Smooth muscle cell (in vitro differentiated cells): ENCODE data around the gene VGLL3. TPM values are rescaled to one million over a fixed set of nuclear protein-coding genes. Genes with fewer than 3 reads are reported as not detected.

Experiments
- DNase-seq: peaks from one replicate; lab custom pipeline; 2025; ENCODE audit not compliant: unreplicated experiment; lab: John Stamatoyannopoulos, UW
- H2AFZ ChIP-seq: fragments of 200-600 bp; sonication (generic); 2 replicates; pipeline ENCODE4 v1.6.0; 2016; ENCODE audit warnings: antibody characterized with exemption, low read depth, mild to moderate bottlenecking
- H3F3A ChIP-seq: fragments of 200-600 bp; sonication (generic); 2 replicates; pipeline ENCODE4 v1.6.0; 2017; ENCODE audit warnings: antibody characterized with exemption, low read depth
- H3K27ac ChIP-seq: fragments of 200-600 bp; sonication (generic); 2 replicates; pipeline ENCODE4 v1.5.1; 2016; ENCODE audit warnings: low read depth, mild to moderate bottlenecking
- H3K27me3 ChIP-seq: fragments of 200-600 bp; sonication (generic); 2 replicates; pipeline ENCODE4 v1.6.1; 2016; ENCODE audit warnings: low read depth, mild to moderate bottlenecking
- H3K36me3 ChIP-seq: fragments of 200-600 bp; sonication (generic); 2 replicates; pipeline ENCODE4 v1.5.1; 2016; ENCODE audit warnings: low read depth
- H3K4me1 ChIP-seq: fragments of 200-600 bp; sonication (generic); 2 replicates; pipeline ENCODE4 v1.5.1; 2016; ENCODE audit warnings: low read depth
- H3K4me2 ChIP-seq: fragments of 200-600 bp; sonication (generic); 2 replicates; pipeline ENCODE4 v1.6.0; 2016; ENCODE audit warnings: mild to moderate bottlenecking
- H3K4me3 ChIP-seq: fragments of 200-600 bp; sonication (generic); 2 replicates; pipeline ENCODE4 v1.5.1; 2016; ENCODE audit warnings: mild to moderate bottlenecking
- H3K79me2 ChIP-seq: fragments of 200-600 bp; sonication (generic); 2 replicates; pipeline ENCODE4 v1.6.0; 2016; ENCODE audit warnings: low read depth, mild to moderate bottlenecking
- H3K9ac ChIP-seq: fragments of 200-600 bp; sonication (generic); 2 replicates; pipeline ENCODE4 v1.6.0; 2016; ENCODE audit warnings: low read depth
- H3K9me3 ChIP-seq: fragments of 200-600 bp; sonication (generic); replicated peaks from 2 replicates; pipeline ENCODE4 v1.5.1; 2016; ENCODE audit warnings: low read depth
- H4K20me1 ChIP-seq: fragments of 200-600 bp; sonication (generic); 2 replicates; pipeline ENCODE4 v1.6.0; 2016; ENCODE audit warnings: low read depth
- CTCF ChIP-seq: fragments of 200-600 bp; sonication (generic); IDR thresholded peaks from 2 replicates; pipeline ENCODE4 v1.5.1; 2017; ENCODE audit warnings: borderline replicate concordance, mild to moderate bottlenecking, antibody characterized with exemption; ENCODE audit not compliant: insufficient read depth, poor library complexity, severe bottlenecking
- WGBS: methylation state at CpG from one replicate; pipeline ENCODE4 v1.1.7; 2016; ENCODE audit warnings: low lambda C conversion rate; 5-methylcytosine and 5-hydroxymethylcytosine counted together
- polyA plus RNA-seq: library from polyadenylated mRNA; unstranded; fragments of >200 nt; fragmentation: Nextera tagmentation; extraction: Ambion mirVana; gene quantifications from 2 replicates; pipeline ENCODE4 v1.2.1, GENCODE V29; 2016
- total RNA-seq: library from RNA; depleted of rRNA; stranded (reverse); fragments of >200 nt; gene quantifications from 2 replicates; pipeline ENCODE4 v1.2.3, GENCODE V29; 2014

Gene VGLL3
- total and polyA plus RNA-seq, 2 experiments from 2014 or later: 11.4 to 54.1 TPM

GRCh38 chr3:86951322-86951721 is 39.6 kb downstream of the VGLL3 start:
- Histone ChIP-seq H3K9ac (no peak overlapping the region), H3K36me3 (peaks cover 10% of the 10 kb centered on the region), H4K20me1 (peaks cover 79% of the 10 kb centered on the region), H3K4me2 (no peak overlapping the region), H3K79me2 (peaks cover 5% of the 10 kb centered on the region), H3K4me1 (no peaks in the 10 kb centered on the region), H3K9me3 (no peaks in the 10 kb centered on the region), H2AFZ (no peak overlapping the region), H3F3A (no peaks in the 10 kb centered on the region), H3K27ac (no peak overlapping the region), H3K27me3 (no peaks in the 10 kb centered on the region), H3K4me3 (no peak overlapping the region)
- no peak for DNase-seq
- no peak for TF ChIP-seq CTCF

GRCh38 chr3:86950717-86951116 is 40.2 kb downstream of the VGLL3 start:
- no peak overlapping the region for H2AFZ ChIP-seq
- WGBS: 94% methylated on average over 3 of the region's 3 CpGs

DNA sequence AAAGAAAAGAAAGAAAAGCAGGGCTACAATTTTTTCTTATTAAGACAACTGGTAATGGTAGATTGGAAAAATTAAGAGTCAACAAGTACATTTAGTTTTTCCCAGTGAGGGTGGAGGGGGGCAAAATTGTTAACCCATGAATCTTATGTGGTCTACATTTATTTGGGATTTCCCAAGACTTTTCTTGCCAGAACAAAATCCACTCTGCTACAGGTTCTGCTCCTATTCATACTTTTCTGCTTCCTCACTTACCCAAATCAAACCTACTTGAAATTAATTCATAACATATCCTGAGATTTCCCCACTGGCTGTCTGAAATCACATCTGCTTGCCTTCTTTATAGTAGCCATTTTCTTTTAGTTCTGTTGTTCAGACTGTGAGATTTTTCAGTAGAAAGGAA is 41.1 kb downstream of the VGLL3 start:
- Histone ChIP-seq H3K27ac (no peak overlapping the region), H4K20me1 (peaks cover 67% of the 10 kb centered on the region), H3K27me3 (no peaks in the 10 kb centered on the region), H3K4me3 (no peak overlapping the region), H2AFZ (no peak overlapping the region), H3K9ac (no peak overlapping the region), H3K79me2 (peaks cover 5% of the 10 kb centered on the region), H3K4me1 (no peaks in the 10 kb centered on the region), H3K9me3 (no peaks in the 10 kb centered on the region), H3F3A (no peaks in the 10 kb centered on the region), H3K36me3 (peaks cover 18% of the 10 kb centered on the region), H3K4me2 (no peak overlapping the region)
- TF ChIP-seq CTCF: no peak
- no peak for DNase-seq

More at GRCh38 chr3:86950717-86951116, 40.2 kb downstream of the VGLL3 start:
- no peaks in the 10 kb centered on the region for H3K9me3 ChIP-seq
- no peak overlapping the region for H3K27ac ChIP-seq
- H3F3A ChIP-seq: no peaks in the 10 kb centered on the region
- no peak overlapping the region for H3K4me3 ChIP-seq
- no peak for TF ChIP-seq CTCF
- H4K20me1 ChIP-seq: peaks cover 73% of the 10 kb centered on the region
- H3K4me1 ChIP-seq: no peaks in the 10 kb centered on the region
- no peak overlapping the region for H3K9ac ChIP-seq
- peaks cover 16% of the 10 kb centered on the region for H3K36me3 ChIP-seq
- H3K4me2 ChIP-seq: no peak overlapping the region
- peaks cover 5% of the 10 kb centered on the region for H3K79me2 ChIP-seq
- H3K27me3 ChIP-seq: no peaks in the 10 kb centered on the region
- DNase-seq: no peak

DNA sequence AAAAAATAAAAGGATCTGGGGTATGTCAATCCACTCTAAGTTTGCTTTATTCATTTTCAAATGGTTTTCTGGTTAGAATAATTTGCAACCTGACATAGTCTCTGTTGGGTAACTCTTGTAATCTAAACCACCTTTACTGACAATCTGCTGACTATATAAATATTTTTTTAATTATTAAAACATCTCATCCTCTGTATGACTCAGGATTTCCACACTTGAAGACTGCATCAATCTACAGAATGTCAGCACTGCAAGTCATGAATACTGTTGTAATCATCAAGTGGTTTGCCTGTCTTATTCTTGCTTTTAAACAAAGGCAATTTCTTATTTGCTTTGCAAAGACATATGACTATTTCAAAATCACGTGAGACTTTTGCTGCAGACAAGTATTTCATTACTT is 42.1 kb downstream of the VGLL3 start:
- WGBS: 73% methylated on average over 1 of the region's 1 CpG
- Histone ChIP-seq H3K4me2 (no peak overlapping the region), H2AFZ (no peak overlapping the region), H3K27me3 (no peaks in the 10 kb centered on the region), H3K9ac (no peak overlapping the region), H4K20me1 (peaks cover 57% of the 10 kb centered on the region), H3K4me1 (no peaks in the 10 kb centered on the region), H3K9me3 (no peaks in the 10 kb centered on the region), H3K27ac (no peak overlapping the region), H3F3A (no peaks in the 10 kb centered on the region), H3K4me3 (no peak overlapping the region), H3K36me3 (peaks cover 21% of the 10 kb centered on the region), H3K79me2 (peaks cover 5% of the 10 kb centered on the region)
- TF ChIP-seq CTCF: no peak
- DNase-seq: no peak
